GM19023 (cell line): ENCODE results near the gene ZNF689.

ENCODE experiments used
- ATAC-seq: cut with Tn5 transposase; IDR thresholded peaks from one replicate; pipeline ENCODE4 v1.9.1; 2021; ENCODE audit warnings: mild to moderate bottlenecking, moderate library complexity; ENCODE audit not compliant: unreplicated experiment

Gene ZNF689

GRCh38 chr16:30609926-30610839 lies at the start of gene ZNF689:
TSS of gene ZNF689 (minus strand) at chr16:30610389. CDS start at chr16:30610041, 348 bp downstream.
- peak; percentile 85 for ATAC-seq

GRCh38 chr16:30658731-30659506 lies 48.7 kb upstream of the ZNF689 start:
- ATAC-seq, result peak; percentile 49

GRCh38 chr16:30657866-30658730 lies 47.9 kb upstream of the ZNF689 start, which contains the start of gene FBRS:
TSS of gene FBRS (plus strand) at chr16:30658431. CDS start at chr16:30659519, 1,088 bp downstream.
- peak; percentile 73 for ATAC-seq

- ATAC-seq, result no peak
Measured at GRCh38 chr16:30656974-30657865, 47.0 kb upstream of the ZNF689 start.

- no peak for ATAC-seq
Measured at GRCh38 chr16:30656388-30656787, 46.2 kb upstream of the ZNF689 start.

- no peak for ATAC-seq
Measured at GRCh38 chr16:30655815-30656347, 45.7 kb upstream of the ZNF689 start.

GRCh38 chr16:30654856-30655255 lies 44.7 kb upstream of the ZNF689 start:
- no peak for ATAC-seq

- no peak for ATAC-seq
Measured at GRCh38 chr16:30652718-30653117, 42.5 kb upstream of the ZNF689 start.

GRCh38 chr16:30652005-30652296 lies 41.8 kb upstream of the ZNF689 start:
- no peak for ATAC-seq

- ATAC-seq, result peak; percentile 49
Measured at GRCh38 chr16:30651124-30652004, 41.2 kb upstream of the ZNF689 start.

- ATAC-seq, result peak; percentile 77
Measured at GRCh38 chr16:30650369-30651123, 40.4 kb upstream of the ZNF689 start, which contains the start of gene PRR14. TSS of gene PRR14 (plus strand) at chr16:30650960. CDS start at chr16:30651646, 686 bp downstream.

GRCh38 chr16:30649725-30650368 lies 39.7 kb upstream of the ZNF689 start:
- no peak for ATAC-seq

- ATAC-seq, result no peak
Measured at GRCh38 chr16:30647274-30647571, 37.0 kb upstream of the ZNF689 start.

GRCh38 chr16:30645727-30646126 lies 35.5 kb upstream of the ZNF689 start:
- ATAC-seq, result no peak

- ATAC-seq, result no peak
Measured at GRCh38 chr16:30644334-30644830, 34.2 kb upstream of the ZNF689 start.

- ATAC-seq, result no peak
Measured at GRCh38 chr16:30641378-30641982, 31.3 kb upstream of the ZNF689 start.

- ATAC-seq, result no peak
Measured at GRCh38 chr16:30637944-30638343, 27.8 kb upstream of the ZNF689 start.
